Activated naive CD4-positive, alpha-beta T cell treated with anti-CD3 and anti-CD28 coated beads, Interleukin-2, amount 10 ng/mL, durations not matched to agents 7 days and 5 days (primary cell): ENCODE measurements around the gene MTFP1.
A peak's percentile ranks its signal among the peaks of the same experiment; 100 is the strongest.

Experiments used
- CTCF ChIA-PET: fragments of 350-600 bp; sonication (Branson Sonifier 250); formaldehyde crosslinking; loops from one replicate; lab custom pipeline; 2021; ENCODE audit warnings: antibody characterized with exemption; lab: Charles Lee
- DNase-seq: peaks from one replicate; pipeline ENCODE4 v3.0.0-alpha.2; 2020
- H3K27ac Mint-ChIP-seq: one replicate; pipeline ENCODE4 v1.8.0; 2021; ENCODE audit warnings: mild to moderate bottlenecking, moderate library complexity, mixed read lengths
- H3K27me3 Mint-ChIP-seq: one replicate; pipeline ENCODE4 v1.8.0; 2021; ENCODE audit warnings: mild to moderate bottlenecking, mixed read lengths
- H3K36me3 Mint-ChIP-seq: one replicate; pipeline ENCODE4 v1.8.0; 2021; ENCODE audit warnings: mixed read lengths
- H3K4me1 Mint-ChIP-seq: one replicate; pipeline ENCODE4 v1.8.0; 2021; ENCODE audit warnings: mixed read lengths
- H3K4me3 Mint-ChIP-seq: one replicate; pipeline ENCODE4 v1.8.0; 2021; ENCODE audit warnings: mild to moderate bottlenecking, moderate library complexity, mixed read lengths
- H3K9me3 Mint-ChIP-seq: one replicate; pipeline ENCODE4 v1.8.0; 2021; ENCODE audit warnings: mixed read lengths

The MTFP1 gene

DNA sequence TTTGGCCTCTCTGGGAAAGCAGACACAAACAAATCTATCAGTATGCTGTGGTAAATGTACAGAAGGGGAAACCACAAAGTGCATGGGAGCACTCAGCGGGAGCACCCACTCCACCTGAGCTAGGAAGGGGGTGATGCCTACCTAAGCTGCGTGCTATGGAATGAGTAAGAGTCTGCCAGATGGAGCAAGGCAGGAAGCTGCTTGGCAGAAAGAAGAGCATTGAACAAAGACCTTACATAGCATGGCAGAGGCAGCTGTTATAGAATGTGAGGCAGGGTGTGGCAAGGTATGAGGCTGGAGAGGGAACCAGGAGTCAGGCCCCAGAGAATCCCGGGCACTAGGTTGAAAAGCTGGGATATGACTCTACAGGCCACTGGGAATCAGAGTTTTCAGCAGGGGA, 13.8 kb upstream of the MTFP1 start:
- no peaks in the 10 kb centered on the region for H3K9me3 Mint-ChIP-seq
- DNase-seq = no peak
- no peaks in the 10 kb centered on the region for H3K27me3 Mint-ChIP-seq
- H3K27ac Mint-ChIP-seq = no peak overlapping the region
- CTCF ChIA-PET = interaction anchor here (1.6 to 3.1 kb wide), 4 partner anchors 11 to 24 kb away, joined by 4 to 10 read pairs (median 6); partner anchors contain the start of genes RNF215 and SEC14L2
- no peak overlapping the region for H3K4me3 Mint-ChIP-seq
- peaks cover 47% of the 10 kb centered on the region for H3K36me3 Mint-ChIP-seq
- H3K4me1 Mint-ChIP-seq = peaks cover 17% of the 10 kb centered on the region

DNA sequence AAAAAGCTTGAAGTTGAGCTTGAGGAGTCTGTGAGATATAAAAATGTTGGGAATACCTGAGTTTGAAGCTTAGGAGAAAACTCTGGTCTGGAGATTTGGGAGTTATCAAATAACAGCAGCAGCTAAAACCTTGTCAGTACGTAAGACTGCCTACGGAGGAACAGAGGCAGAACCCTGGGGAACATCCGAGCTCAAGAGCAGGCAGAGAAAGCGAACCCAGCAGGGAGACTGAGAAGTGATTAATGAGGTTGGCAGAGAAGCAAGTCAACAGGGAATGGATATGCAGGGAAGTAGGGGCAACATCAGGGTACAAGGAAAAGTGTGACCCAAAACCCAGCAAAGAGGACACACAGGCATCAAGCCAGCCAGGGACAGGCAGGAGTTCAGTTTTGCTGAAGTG, 12.6 kb upstream of the MTFP1 start:
- H3K27me3 Mint-ChIP-seq = no peaks in the 10 kb centered on the region

DNA sequence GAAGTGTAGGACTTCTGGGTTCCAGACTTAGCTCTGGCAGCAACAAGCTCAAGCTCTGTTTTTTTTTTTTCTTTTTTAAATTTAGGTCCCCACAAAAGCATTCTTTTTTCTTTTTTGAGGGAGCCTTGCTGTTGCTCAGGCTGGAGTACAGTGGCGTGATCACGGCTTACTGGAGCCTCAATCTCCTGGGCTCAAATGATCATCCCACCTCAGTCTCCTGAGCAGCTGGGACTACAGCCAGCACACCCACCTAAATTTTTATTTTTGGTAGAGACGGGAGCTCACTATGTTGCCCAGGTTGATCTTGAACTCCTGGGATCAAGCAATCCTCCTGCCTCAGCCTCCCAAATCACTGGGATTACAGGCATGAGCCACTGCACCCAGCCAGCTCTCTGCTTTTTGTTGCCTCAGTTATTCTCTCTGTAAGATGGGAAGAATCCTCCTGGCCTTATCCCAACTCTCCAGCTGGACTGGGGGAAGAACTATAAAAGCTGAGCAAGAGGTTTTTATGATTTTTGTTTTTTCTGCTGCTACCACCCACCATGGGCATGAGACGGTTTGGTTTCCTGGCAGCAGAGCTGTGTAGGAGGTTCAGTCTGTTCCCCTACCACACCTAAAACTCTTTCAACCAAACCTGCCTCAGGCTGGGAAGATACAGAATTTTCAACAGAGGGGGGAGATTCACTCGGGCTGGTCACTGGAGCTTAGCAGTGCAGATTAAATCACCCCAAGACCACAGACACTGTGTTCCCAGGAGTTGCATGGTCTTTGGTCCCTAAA, 11.6 kb upstream of the MTFP1 start:
- H3K27ac Mint-ChIP-seq = peak overlapping the region; percentile 49
- no peak for DNase-seq
- H3K9me3 Mint-ChIP-seq = no peaks in the 10 kb centered on the region
- peaks cover 15% of the 10 kb centered on the region for H3K4me1 Mint-ChIP-seq
- no peak overlapping the region for H3K4me3 Mint-ChIP-seq
- peaks cover 60% of the 10 kb centered on the region for H3K36me3 Mint-ChIP-seq
- no peaks in the 10 kb centered on the region for H3K27me3 Mint-ChIP-seq
- CTCF ChIA-PET = interaction anchor here (1.0 to 3.1 kb wide), 5 partner anchors 8 to 126 kb away, joined by 3 to 10 read pairs (median 4); partner anchors contain the start of gene SEC14L2

More for the DNA sequence above, 12.6 kb upstream of the MTFP1 start:
- H3K4me1 Mint-ChIP-seq = peaks cover 17% of the 10 kb centered on the region
- peaks cover 53% of the 10 kb centered on the region for H3K36me3 Mint-ChIP-seq
- H3K9me3 Mint-ChIP-seq = no peaks in the 10 kb centered on the region
- no peak overlapping the region for H3K4me3 Mint-ChIP-seq
- CTCF ChIA-PET = interaction anchor here (1.2 to 3.1 kb wide), 3 partner anchors 7 to 125 kb away, joined by 3 to 10 read pairs (median 3); partner anchors contain the start of gene SEC14L2
- H3K27ac Mint-ChIP-seq = no peak overlapping the region
- DNase-seq = no peak

- H3K36me3 Mint-ChIP-seq = peaks cover 59% of the 10 kb centered on the region
- CTCF ChIA-PET = interaction anchor here (1.0 to 2.2 kb wide), 5 partner anchors 9 to 127 kb away, joined by 3 to 5 read pairs (median 3); no protein-coding TSS in a partner anchor
- DNase-seq = no peak
- H3K27me3 Mint-ChIP-seq = no peaks in the 10 kb centered on the region
- H3K4me1 Mint-ChIP-seq = peaks cover 15% of the 10 kb centered on the region
- H3K9me3 Mint-ChIP-seq = no peaks in the 10 kb centered on the region
- H3K4me3 Mint-ChIP-seq = no peak overlapping the region
- H3K27ac Mint-ChIP-seq = peak overlapping the region; percentile 49
Measured at GRCh38 chr22:30414525-30415047, 11.0 kb upstream of the MTFP1 start.

DNA sequence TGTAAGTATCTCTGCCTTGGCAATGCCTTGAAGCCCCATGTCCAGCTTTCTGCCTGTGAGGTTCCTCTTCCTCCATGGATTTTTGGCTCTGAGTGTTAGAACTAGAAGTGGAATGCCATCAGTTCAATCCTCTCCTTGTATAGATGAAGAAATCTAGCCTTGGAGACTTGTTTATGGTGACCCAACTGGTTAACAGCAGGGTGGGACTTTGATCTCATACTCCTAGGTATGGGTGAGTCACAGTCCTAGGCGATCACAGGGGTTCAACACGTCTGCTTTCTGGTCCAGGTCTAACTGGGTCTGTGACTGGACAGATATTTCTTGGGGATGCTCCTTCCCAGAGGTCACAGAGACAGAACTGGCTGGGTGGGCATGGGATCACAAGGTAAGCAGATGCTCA, 9.2 kb upstream of the MTFP1 start:
- Mint-ChIP-seq H3K36me3 (peaks cover 57% of the 10 kb centered on the region), H3K4me3 (no peak overlapping the region), H3K9me3 (no peaks in the 10 kb centered on the region), H3K27me3 (no peaks in the 10 kb centered on the region), H3K4me1 (peaks cover 26% of the 10 kb centered on the region), H3K27ac (peak overlapping the region; percentile 37)
- DNase-seq = no peak
- CTCF ChIA-PET = no interaction called here

GRCh38 chr22:30416837-30417236, 8.7 kb upstream of the MTFP1 start:
- Mint-ChIP-seq H3K27me3 (no peaks in the 10 kb centered on the region), H3K4me3 (no peak overlapping the region), H3K4me1 (peaks cover 28% of the 10 kb centered on the region), H3K36me3 (peaks cover 58% of the 10 kb centered on the region), H3K9me3 (no peaks in the 10 kb centered on the region), H3K27ac (no peak overlapping the region)
- CTCF ChIA-PET = no interaction called here
- DNase-seq = no peak

- H3K4me1 Mint-ChIP-seq = peaks cover 43% of the 10 kb centered on the region
- H3K36me3 Mint-ChIP-seq = peaks cover 55% of the 10 kb centered on the region
- H3K4me3 Mint-ChIP-seq = no peak overlapping the region
- H3K27me3 Mint-ChIP-seq = no peaks in the 10 kb centered on the region
- H3K27ac Mint-ChIP-seq = no peak overlapping the region
- no peaks in the 10 kb centered on the region for H3K9me3 Mint-ChIP-seq
- CTCF ChIA-PET = interaction anchor here (1.0 kb wide), 1 partner anchor 15 kb away, joined by 3 read pairs; no protein-coding TSS in a partner anchor
- DNase-seq = no peak
Measured at GRCh38 chr22:30420347-30421125, 5.0 kb upstream of the MTFP1 start.

- Mint-ChIP-seq H3K4me1 (peaks cover 55% of the 10 kb centered on the region), H3K27me3 (no peaks in the 10 kb centered on the region), H3K4me3 (peak overlapping the region; percentile 98), H3K27ac (peak overlapping the region; percentile 98), H3K36me3 (peaks cover 52% of the 10 kb centered on the region), H3K9me3 (no peaks in the 10 kb centered on the region)
- DNase-seq = no peak
- CTCF ChIA-PET = interaction anchor here (1.0 to 6.0 kb wide), 7 partner anchors 12 to 134 kb away, joined by 3 to 81 read pairs (median 3); partner anchors contain the start of genes CASTOR1 and RNF215
Measured at GRCh38 chr22:30421695-30422480, 3.7 kb upstream of the MTFP1 start.

GRCh38 chr22:30422481-30423300, 2.9 kb upstream of the MTFP1 start:
- CTCF ChIA-PET = interaction anchor here (1.4 to 6.0 kb wide), 5 partner anchors 16 to 135 kb away, joined by 3 to 81 read pairs (median 11); partner anchors contain the start of genes CASTOR1 and RNF215
- peak; percentile 36 for DNase-seq
- H3K4me3 Mint-ChIP-seq = peak overlapping the region; percentile 98

GRCh38 chr22:30423301-30423958, 2.1 kb upstream of the MTFP1 start:
- peak overlapping the region; percentile 98 for H3K4me3 Mint-ChIP-seq
- DNase-seq = peak; percentile 61
- no peaks in the 10 kb centered on the region for H3K9me3 Mint-ChIP-seq
- H3K27ac Mint-ChIP-seq = peak overlapping the region; percentile 98
- peaks cover 64% of the 10 kb centered on the region for H3K4me1 Mint-ChIP-seq
- CTCF ChIA-PET = interaction anchor here (0.9 to 6.0 kb wide), 8 partner anchors 9 to 135 kb away, joined by 4 to 81 read pairs (median 10); partner anchors contain the start of genes CASTOR1 and RNF215
- H3K36me3 Mint-ChIP-seq = peaks cover 53% of the 10 kb centered on the region
- H3K27me3 Mint-ChIP-seq = no peaks in the 10 kb centered on the region

More at GRCh38 chr22:30422481-30423300, 2.9 kb upstream of the MTFP1 start:
- Mint-ChIP-seq H3K27ac (peak overlapping the region; percentile 98), H3K27me3 (no peaks in the 10 kb centered on the region), H3K36me3 (peaks cover 53% of the 10 kb centered on the region), H3K9me3 (no peaks in the 10 kb centered on the region), H3K4me1 (peaks cover 61% of the 10 kb centered on the region)

- Mint-ChIP-seq H3K36me3 (peaks cover 56% of the 10 kb centered on the region), H3K27me3 (no peaks in the 10 kb centered on the region), H3K9me3 (no peaks in the 10 kb centered on the region), H3K4me3 (peak overlapping the region; percentile 98), H3K4me1 (peaks cover 64% of the 10 kb centered on the region), H3K27ac (peak overlapping the region; percentile 98)
- CTCF ChIA-PET = interaction anchor here (0.9 to 6.0 kb wide), 8 partner anchors 10 to 136 kb away, joined by 4 to 81 read pairs (median 10); partner anchors contain the start of gene CASTOR1
- peak; percentile 99 for DNase-seq
Measured at GRCh38 chr22:30423959-30424533, 1.5 kb upstream of the MTFP1 start.
